ENCODE results near the gene MTMR12.

Gene MTMR12

GRCh38 chr5:32274548-32275395, 38.0 kb downstream of the MTMR12 start:
- no peak for DNase-seq

GRCh38 chr5:32273821-32274220, 38.9 kb downstream of the MTMR12 start:
- DNase-seq, result no peak

- no peak for DNase-seq
Observed at GRCh38 chr5:32272746-32273145, 40.0 kb downstream of the MTMR12 start.

GRCh38 chr5:32270946-32271345, 41.8 kb downstream of the MTMR12 start:
- no peak for DNase-seq

GRCh38 chr5:32270178-32270577, 42.6 kb downstream of the MTMR12 start:
- DNase-seq, result no peak

- DNase-seq, result no peak
Observed at GRCh38 chr5:32265902-32266301, 46.8 kb downstream of the MTMR12 start.

- DNase-seq, result no peak
Observed at GRCh38 chr5:32264957-32265572, 47.7 kb downstream of the MTMR12 start.

- no peak for DNase-seq
Observed at GRCh38 chr5:32263684-32264083, 49.1 kb downstream of the MTMR12 start.

- DNase-seq, result no peak
Observed at GRCh38 chr5:32261198-32261597, 51.5 kb downstream of the MTMR12 start.

GRCh38 chr5:32259033-32259432, 53.7 kb downstream of the MTMR12 start:
- no peak for DNase-seq

- DNase-seq, result no peak
Observed at GRCh38 chr5:32258424-32258823, 54.3 kb downstream of the MTMR12 start.

GRCh38 chr5:32255540-32255900, 57.2 kb downstream of the MTMR12 start:
- no peak for DNase-seq

- DNase-seq, result no peak
Observed at GRCh38 chr5:32254881-32255539, 57.7 kb downstream of the MTMR12 start.

GRCh38 chr5:32251871-32252458, 60.8 kb downstream of the MTMR12 start:
- no peak for DNase-seq

- no peak for DNase-seq
Observed at GRCh38 chr5:32249668-32250067, 63.1 kb downstream of the MTMR12 start.

- DNase-seq, result no peak
Observed at GRCh38 chr5:32245742-32246141, 67.0 kb downstream of the MTMR12 start.

GRCh38 chr5:32244017-32244416, 68.7 kb downstream of the MTMR12 start:
- DNase-seq, result no peak

- no peak for DNase-seq
Observed at GRCh38 chr5:32241034-32241783, 71.5 kb downstream of the MTMR12 start.

- DNase-seq, result no peak
Observed at GRCh38 chr5:32239385-32239784, 73.4 kb downstream of the MTMR12 start.

- DNase-seq, result no peak
Observed at GRCh38 chr5:32233696-32234447, 78.9 kb downstream of the MTMR12 start.

GRCh38 chr5:32233220-32233695, 79.5 kb downstream of the MTMR12 start:
- DNase-seq, result no peak

All from NCI-H1436 (cell line).